Motor neuron (in vitro differentiated cells): Measurements from ENCODE around the gene IGF2. TPM values are rescaled to one million over a fixed set of nuclear protein-coding genes. Genes with fewer than 3 reads are reported as not detected.
A peak's percentile ranks its signal among the peaks of the same experiment; 100 is the strongest.

Experiments used
- ATAC-seq, 8 experiments: fragments of 200-7000 bp; cut with Tn5 transposase; replicated peaks in 6 of 8; 2 replicates each; pipeline ENCODE4 v1.8.0; 2021; ENCODE audit warnings: mild to moderate bottlenecking in 8 of 8, moderate library complexity in 8 of 8
- H3K27ac ChIP-seq, 2 donors: fragments of 250-450 bp; sonication (Bioruptor Pico); 2 replicates each; pipeline ENCODE4 v1.9.0; 2021; ENCODE audit warnings: antibody characterized with exemption in 2 of 2, mild to moderate bottlenecking in 2 of 2, moderate library complexity in 1 of 2
- H3K4me1 ChIP-seq, 2 donors: fragments of 250-450 bp; sonication (Bioruptor Pico); replicated peaks in 1 of 2; 2 replicates each; pipeline ENCODE4 v1.6.1; 2021; ENCODE audit warnings: antibody characterized with exemption in 2 of 2, mild to moderate bottlenecking in 2 of 2, moderate library complexity in 1 of 2
- H3K4me3 ChIP-seq, 5 donors: fragments of 250-450 bp; sonication (Bioruptor Pico); 2 replicates each; pipeline ENCODE4 v1.9.0; 2021; ENCODE audit warnings: antibody characterized with exemption in 5 of 5, mild to moderate bottlenecking in 5 of 5, moderate library complexity in 4 of 5
- WGBS, 10 experiments: fragments of 450-650 bp; shearing (Covaris generic); methylation state at CpG; one replicate each; pipeline ENCODE4 v1.0.0; 2022; 5-methylcytosine and 5-hydroxymethylcytosine counted together
- in situ Hi-C, 9 experiments: fragments of 400-800 bp; cut with MboI; loops; one replicate each; pipeline ENCODE4 v1.15.0; 2021; ENCODE audit warnings: low sequenced_read_pairs in 9 of 9, low pct_unique_long_range_greater_than_20kb in 2 of 9; ENCODE audit not compliant: unreplicated experiment in 9 of 9
- total RNA-seq, 8 experiments: library from RNA; unstranded; fragments of 300-600 nt; gene quantifications; 2 replicates each; pipeline versions ENCODE4 v1.2.3 to v1.2.4, GENCODE V29; 2022

Gene IGF2
- total RNA-seq, 8 experiments from 2014 or later = 0.52 to 165 (median 3.2) TPM

GRCh38 chr11:2169626-2170570, 30.7 kb upstream of the IGF2 start:
- no peak overlapping the region for H3K27ac ChIP-seq
- WGBS, 10 experiments = 30 to 93% (median 70%) methylated on average over 2 to 9 of the region's 45 CpGs; no CpG with 5 or more reads in 5 of the 10 experiments
- no peak overlapping the region for H3K4me3 ChIP-seq
- in situ Hi-C loops = loop anchor here in 5 of 9 experiments (25.0 kb wide), 4 partner anchors 283 to 533 kb away; partner anchors contain the start of genes KRTAP5-5 (in 1 of the 5), KRTAP5-6 (in 1 of the 5) and PRR33 (in 1 of the 5)
- peaks cover 20 to 41% of the 10 kb centered on the region in 2 donors for H3K4me1 ChIP-seq
- no peak for ATAC-seq

GRCh38 chr11:2169005-2169378, 29.8 kb upstream of the IGF2 start:
- Histone ChIP-seq H3K27ac (peak overlapping the region in 1 of 2 donors; percentile 14), H3K4me3 (no peak overlapping the region), H3K4me1 (peaks cover 20 to 41% of the 10 kb centered on the region in 2 donors)
- in situ Hi-C loops = loop anchor here in 5 of 9 experiments (25.0 kb wide), 4 partner anchors 282 to 532 kb away; partner anchors contain the start of genes KRTAP5-5 (in 1 of the 5), KRTAP5-6 (in 1 of the 5) and PRR33 (in 1 of the 5)
- WGBS, 10 experiments = 0 to 40% (median 17%) methylated on average over 1 to 3 of the region's 10 CpGs; no CpG with 5 or more reads in 7 of the 10 experiments
- peak in 5 of 8 experiments; percentile 7 to 50 (median 46) for ATAC-seq

GRCh38 chr11:2168286-2169004, 29.3 kb upstream of the IGF2 start:
- Histone ChIP-seq H3K4me1 (peaks cover 20 to 41% of the 10 kb centered on the region in 2 donors), H3K27ac (no peak overlapping the region), H3K4me3 (no peak overlapping the region)
- peak in 1 of 8 experiments; percentile 21 for ATAC-seq
- in situ Hi-C loops = loop anchor here in 5 of 9 experiments (25.0 kb wide), 4 partner anchors 281 to 531 kb away; partner anchors contain the start of genes KRTAP5-5 (in 1 of the 5), KRTAP5-6 (in 1 of the 5) and PRR33 (in 1 of the 5)
- 0 to 100% (median 67%) methylated on average over 2 to 3 of the region's 33 CpGs; no CpG with 5 or more reads in 7 of the 10 experiments for WGBS, 10 experiments

GRCh38 chr11:2167141-2168045, 28.2 kb upstream of the IGF2 start:
- Histone ChIP-seq H3K4me1 (peaks cover 20 to 38% of the 10 kb centered on the region in 2 donors), H3K27ac (no peak overlapping the region), H3K4me3 (no peak overlapping the region)
- ATAC-seq = no peak
- in situ Hi-C loops = loop anchor here in 5 of 9 experiments (25.0 kb wide), 4 partner anchors 280 to 530 kb away; partner anchors contain the start of genes KRTAP5-5 (in 1 of the 5), KRTAP5-6 (in 1 of the 5) and PRR33 (in 1 of the 5)
- WGBS, 10 experiments = 36 to 90% (median 67%) methylated on average over 2 to 7 of the region's 31 CpGs; no CpG with 5 or more reads in 6 of the 10 experiments

GRCh38 chr11:2166091-2166851, 27.1 kb upstream of the IGF2 start:
- in situ Hi-C loops = loop anchor here in 5 of 9 experiments (25.0 kb wide), 4 partner anchors 279 to 529 kb away; partner anchors contain the start of genes KRTAP5-5 (in 1 of the 5), KRTAP5-6 (in 1 of the 5) and PRR33 (in 1 of the 5)
- H3K4me3 ChIP-seq = no peak overlapping the region
- H3K4me1 ChIP-seq = peaks cover 10 to 27% of the 10 kb centered on the region in 2 donors
- WGBS, 10 experiments = 100% methylated on average over 2 of the region's 70 CpGs; no CpG with 5 or more reads in 9 of the 10 experiments
- H3K27ac ChIP-seq = no peak overlapping the region
- ATAC-seq = peak in 7 of 8 experiments; percentile 15 to 86 (median 46)

- in situ Hi-C loops = loop anchor here in 5 of 9 experiments (25.0 kb wide), 4 partner anchors 278 to 528 kb away; partner anchors contain the start of genes KRTAP5-5 (in 1 of the 5), KRTAP5-6 (in 1 of the 5) and PRR33 (in 1 of the 5)
- WGBS, 10 experiments = 87% methylated on average over 3 of the region's 13 CpGs; no CpG with 5 or more reads in 9 of the 10 experiments
- H3K4me3 ChIP-seq = no peak overlapping the region
- ATAC-seq = no peak
- no peak overlapping the region for H3K27ac ChIP-seq
- H3K4me1 ChIP-seq = peaks cover 7 to 22% of the 10 kb centered on the region in 2 donors
These were observed 26.4 kb upstream of the IGF2 start for GRCh38 chr11:2165571-2165970.

GRCh38 chr11:2164861-2165555, 25.8 kb upstream of the IGF2 start:
- H3K4me1 ChIP-seq = peaks cover 7 to 17% of the 10 kb centered on the region in 2 donors
- ATAC-seq = no peak
- WGBS, 10 experiments = 40 to 80% (median 73%) methylated on average over 1 to 4 of the region's 20 CpGs; no CpG with 5 or more reads in 6 of the 10 experiments
- in situ Hi-C loops = loop anchor here in 5 of 9 experiments (25.0 kb wide), 4 partner anchors 278 to 528 kb away; partner anchors contain the start of genes KRTAP5-5 (in 1 of the 5), KRTAP5-6 (in 1 of the 5) and PRR33 (in 1 of the 5)
- H3K27ac ChIP-seq = no peak overlapping the region
- H3K4me3 ChIP-seq = no peak overlapping the region

GRCh38 chr11:2164081-2164480, 24.9 kb upstream of the IGF2 start:
- Histone ChIP-seq H3K4me1 (peaks cover 5 to 8% of the 10 kb centered on the region in 2 donors), H3K27ac (no peak overlapping the region), H3K4me3 (no peak overlapping the region)
- WGBS, 10 experiments = 80 to 86% (median 83%) methylated on average over 2 to 12 of the region's 22 CpGs; no CpG with 5 or more reads in 6 of the 10 experiments
- ATAC-seq = no peak
- in situ Hi-C loops = loop anchor here in 5 of 9 experiments (25.0 kb wide), 4 partner anchors 277 to 527 kb away; partner anchors contain the start of genes KRTAP5-5 (in 1 of the 5), KRTAP5-6 (in 1 of the 5) and PRR33 (in 1 of the 5)

- in situ Hi-C loops = loop anchor here in 5 of 9 experiments (25.0 kb wide), 4 partner anchors 276 to 526 kb away; partner anchors contain the start of genes KRTAP5-5 (in 1 of the 5), KRTAP5-6 (in 1 of the 5) and PRR33 (in 1 of the 5)
- Histone ChIP-seq H3K27ac (no peak overlapping the region), H3K4me1 (peaks cover 0 to 2% of the 10 kb centered on the region in 2 donors), H3K4me3 (no peak overlapping the region)
- ATAC-seq = peak in 1 of 8 experiments; percentile 5
- WGBS, 10 experiments = no CpG with 5 or more reads among the region's 12 CpGs
These were observed 24.3 kb upstream of the IGF2 start for GRCh38 chr11:2163428-2163978.

- no peak for ATAC-seq
- WGBS, 10 experiments = 40 to 80% methylated on average over 1 to 3 of the region's 13 CpGs; no CpG with 5 or more reads in 8 of the 10 experiments
- Histone ChIP-seq H3K27ac (no peak within 1 kb of the TSS), H3K4me3 (no peak within 1 kb of the TSS), H3K4me1 (no peaks in the 10 kb centered on the region)
- in situ Hi-C loops = loop anchor here in 5 of 9 experiments (25.0 kb wide), 4 partner anchors 273 to 523 kb away; partner anchors contain the start of genes KRTAP5-5 (in 1 of the 5), KRTAP5-6 (in 1 of the 5) and PRR33 (in 1 of the 5)
These were observed 21.6 kb upstream of the IGF2 start, which contains the start of gene INS for GRCh38 chr11:2160736-2161259. Gene INS, minus strand, starts transcription at chr11:2161209. Its CDS starts 238 bp downstream, at chr11:2160971.
